PC-9 (cell line): Measurements from ENCODE around the gene PTK6. TPM values are rescaled to one million over a fixed set of nuclear protein-coding genes. Genes with fewer than 3 reads are reported as not detected.
"Not testable (repeated sequence)": the region's sequence is repeated elsewhere in the genome, so short reads cannot be mapped to it uniquely, and the experiment has no call there.

Experiments
- BruUV-seq: library from RNA; stranded (reverse); fragments of 400-500 nt; replicated peaks from 2 replicates; lab custom pipeline; 2021; lab: Mats Ljungman, UMichigan
- CTCF ChIA-PET: fragments of 300-600 bp; sonication (Branson Sonifier 250); formaldehyde crosslinking; loops from one replicate; lab custom pipeline; 2022; ENCODE audit warnings: antibody characterized with exemption; lab: Charles Lee
- POLR2A ChIA-PET: fragments of 300-600 bp; sonication (Branson Sonifier 250); formaldehyde crosslinking; loops from one replicate; lab custom pipeline; 2022; ENCODE audit warnings: antibody characterized with exemption; ENCODE audit not compliant: unreplicated experiment; lab: Charles Lee
- DNase-seq, 2 experiments: peaks; one replicate each; pipeline versions ENCODE4 v3.0.0 to v3.0.0-alpha.2; 2015 to 2022; ENCODE audit warnings: mixed read lengths in 1 of 2
- H2AFZ ChIP-seq: fragments of 200-600 bp; sonication (generic); 2 replicates; pipeline ENCODE4 v1.8.1; 2017; ENCODE audit warnings: antibody characterized with exemption
- H3F3A ChIP-seq: fragments of 200-600 bp; sonication (generic); 2 replicates; pipeline ENCODE4 v1.8.1; 2017; ENCODE audit warnings: antibody characterized with exemption, mild to moderate bottlenecking, low read depth; ENCODE audit not compliant: insufficient read depth
- H3K27ac ChIP-seq: fragments of 200-600 bp; sonication (generic); 2 replicates; pipeline ENCODE4 v1.6.1; 2016; ENCODE audit warnings: mixed run types
- H3K27me3 ChIP-seq: fragments of 200-600 bp; sonication (generic); 2 replicates; pipeline ENCODE4 v1.6.1; 2016; ENCODE audit warnings: low read depth, mixed run types; ENCODE audit not compliant: insufficient read depth
- H3K36me3 ChIP-seq: fragments of 200-600 bp; sonication (generic); 2 replicates; pipeline ENCODE4 v1.6.1; 2016; ENCODE audit warnings: low read depth, mixed run types
- H3K4me1 ChIP-seq: fragments of 200-600 bp; sonication (generic); replicated peaks from 2 replicates; pipeline ENCODE4 v1.6.1; 2016; ENCODE audit warnings: mixed run types; ENCODE audit not compliant: insufficient read depth
- H3K4me2 ChIP-seq: fragments of 200-600 bp; sonication (generic); 2 replicates; pipeline ENCODE4 v1.6.1; 2017; ENCODE audit warnings: mixed run types
- H3K4me3 ChIP-seq: fragments of 200-600 bp; sonication (generic); 2 replicates; pipeline ENCODE4 v1.6.1; 2016; ENCODE audit warnings: mixed run types
- H3K79me2 ChIP-seq: fragments of 200-600 bp; sonication (generic); 2 replicates; pipeline ENCODE4 v1.6.1; 2017; ENCODE audit warnings: low read depth, mixed run types
- H3K9me2 ChIP-seq: fragments of 200-600 bp; sonication (generic); 2 replicates; pipeline ENCODE4 v1.8.1; 2017; ENCODE audit warnings: mild to moderate bottlenecking; ENCODE audit not compliant: insufficient read depth
- H3K9me3 ChIP-seq: fragments of 200-600 bp; sonication (generic); 2 replicates; pipeline ENCODE4 v1.8.1; 2016; ENCODE audit warnings: low read depth; ENCODE audit not compliant: insufficient read depth
- H4K20me1 ChIP-seq: fragments of 200-600 bp; sonication (generic); 2 replicates; pipeline ENCODE4 v1.8.1; 2017; ENCODE audit not compliant: insufficient read depth
- CTCF ChIP-seq: fragments of 200-600 bp; sonication (generic); conservative IDR thresholded peaks from 2 replicates; pipeline ENCODE4 v1.6.1; 2017; ENCODE audit warnings: mixed run types, antibody characterized with exemption, mild to moderate bottlenecking, moderate library complexity
- EZH2 ChIP-seq: fragments of 200-600 bp; sonication (generic); IDR thresholded peaks from 2 replicates; pipeline ENCODE4 v1.8.0; 2017; ENCODE audit warnings: antibody characterized with exemption, low read depth
- intact Hi-C: fragments of 100-400 bp; cut with micrococcal nuclease; formaldehyde crosslinking; loops from one replicate; pipeline ENCODE4 v1.10.0; 2022; ENCODE audit not compliant: unreplicated experiment
- total RNA-seq: library from RNA; stranded (reverse); gene quantifications from 2 replicates; pipeline ENCODE4 v1.2.3, GENCODE V29; 2021

Gene PTK6
- total RNA-seq, 1 experiment from 2014 or later: 12.9 TPM

GRCh38 chr20:63572788-63573646 lies 35.8 kb upstream of the PTK6 start:
- H3K4me3 ChIP-seq: peak overlapping the region; percentile 60
- TSS peak; percentile 68 for BruUV-seq
- peak overlapping the region; percentile 85 for H3K4me2 ChIP-seq
- H4K20me1 ChIP-seq: 0 out of 2 replicates have a peak, but pooled peaks cover 4% of the 10 kb centered on the region
- no peak for DNase-seq
- H3K27me3 ChIP-seq: no peaks in the 10 kb centered on the region
- TF ChIP-seq EZH2 (no peak), CTCF (peak; percentile 29; the same call in 1 of the 2 replicates)
- POLR2A ChIA-PET: interaction anchor here (0.6 kb wide), 1 partner anchor 35 kb away, joined by 3 read pairs; no protein-coding TSS in a partner anchor
- CTCF ChIA-PET: no interaction called here
- no peaks in the 10 kb centered on the region for H3K36me3 ChIP-seq
- H3K79me2 ChIP-seq: peaks cover 5% of the 10 kb centered on the region; the same call in 1 of the 2 replicates
- no peaks in the 10 kb centered on the region for H3K9me2 ChIP-seq
- peaks cover 25% of the 10 kb centered on the region for H3F3A ChIP-seq
- H3K9me3 ChIP-seq: no peaks in the 10 kb centered on the region
- H3K27ac ChIP-seq: no peak overlapping the region
- H2AFZ ChIP-seq: no peak overlapping the region; the same call in 1 of the 2 replicates
- intact Hi-C loops: no loop called here
- peaks cover 11% of the 10 kb centered on the region for H3K4me1 ChIP-seq

- no peaks in the 10 kb centered on the region for H3K36me3 ChIP-seq
- no peak overlapping the region for H3K4me3 ChIP-seq
- DNase-seq: no peak
- H3K27ac ChIP-seq: no peak overlapping the region
- H3K79me2 ChIP-seq: peaks cover 5% of the 10 kb centered on the region; the same call in 1 of the 2 replicates
- peaks cover 28% of the 10 kb centered on the region for H3F3A ChIP-seq
- no peaks in the 10 kb centered on the region for H3K9me2 ChIP-seq
- H3K9me3 ChIP-seq: no peaks in the 10 kb centered on the region
- no TSS peak for BruUV-seq
- no peak for TF ChIP-seq CTCF
- TF ChIP-seq EZH2: no peak
- no peak overlapping the region for H3K4me2 ChIP-seq
- 0 out of 2 replicates have a peak, but pooled peaks cover 4% of the 10 kb centered on the region for H4K20me1 ChIP-seq
- intact Hi-C loops: no loop called here
- POLR2A ChIA-PET: no interaction called here
- no peaks in the 10 kb centered on the region for H3K27me3 ChIP-seq
- H3K4me1 ChIP-seq: peaks cover 11% of the 10 kb centered on the region
- H2AFZ ChIP-seq: no peak overlapping the region
- CTCF ChIA-PET: no interaction called here
Measured at GRCh38 chr20:63572071-63572787, 35.1 kb upstream of the PTK6 start.

GRCh38 chr20:63571087-63571478 lies 33.9 kb upstream of the PTK6 start:
- H3K27me3 ChIP-seq, H3K4me3 ChIP-seq, H3K27ac ChIP-seq, H3K4me2 ChIP-seq, H3K9me3 ChIP-seq, intact Hi-C loops, H3K79me2 ChIP-seq, BruUV-seq, H4K20me1 ChIP-seq, POLR2A ChIA-PET, CTCF ChIA-PET, H2AFZ ChIP-seq, DNase-seq, H3K36me3 ChIP-seq, H3K9me2 ChIP-seq: not testable (repeated sequence)
- H3F3A ChIP-seq: peaks cover 18% of the 10 kb centered on the region; the same call in 1 of the 2 replicates
- peaks cover 11% of the 10 kb centered on the region for H3K4me1 ChIP-seq
